ENCODE results near the gene NFIA.

Gene NFIA

DNA sequence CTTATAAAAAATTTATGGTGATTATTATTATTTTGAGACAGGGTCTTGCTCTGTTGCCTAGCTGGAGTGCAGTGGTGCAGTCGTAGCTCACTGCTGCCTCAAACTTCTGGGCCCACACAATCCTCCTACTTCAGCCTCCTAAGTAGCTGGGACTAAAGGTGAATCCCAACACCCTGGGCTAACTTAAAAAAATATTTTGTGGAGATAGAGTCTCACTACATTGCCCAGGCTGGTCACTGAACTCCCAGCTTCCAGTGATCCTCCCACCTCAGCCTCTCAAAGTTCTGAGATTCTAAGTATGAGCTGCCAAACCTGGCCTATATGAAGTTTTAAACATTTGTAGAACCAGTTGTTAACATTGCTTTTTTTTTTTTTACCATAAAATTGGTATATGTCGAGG, 18.2 kb downstream of the NFIA start:
- no peak for DNase-seq (ENCODE audit: low read depth in 2 of 2, low spot score in 1 of 2)

DNA sequence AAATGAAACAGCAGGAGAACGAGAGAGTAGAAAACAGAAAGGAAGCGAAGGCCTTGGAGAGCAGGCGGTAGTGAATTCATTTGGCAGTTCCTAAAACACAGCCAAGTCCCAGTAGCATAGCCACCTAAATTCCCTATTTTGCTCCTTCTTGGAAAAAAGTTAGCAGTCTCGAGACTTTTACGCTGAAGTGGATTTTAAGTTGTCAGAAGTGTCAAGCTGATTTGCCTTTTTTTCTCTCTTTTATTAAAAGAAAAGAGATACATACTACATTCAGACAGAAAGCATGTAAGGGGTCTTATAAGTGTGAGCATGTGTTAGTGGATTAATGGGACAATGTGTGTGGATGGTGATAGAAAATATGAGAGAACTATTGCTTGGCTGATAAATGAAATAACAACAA, 19.2 kb downstream of the NFIA start:
- no peak for DNase-seq (ENCODE audit: low read depth in 2 of 2, low spot score in 1 of 2)

- no peak for DNase-seq (ENCODE audit: low read depth in 2 of 2, low spot score in 1 of 2)
Measured at GRCh38 chr1:61102041-61102440, 19.7 kb downstream of the NFIA start.

- DNase-seq (ENCODE audit: low read depth in 2 of 2, low spot score in 1 of 2), result no peak
Measured at GRCh38 chr1:61102621-61103020, 20.3 kb downstream of the NFIA start.

GRCh38 chr1:61104220-61104671, 21.9 kb downstream of the NFIA start:
- DNase-seq (ENCODE audit: low read depth in 2 of 2, low spot score in 1 of 2), result no peak

GRCh38 chr1:61107638-61108037, 25.3 kb downstream of the NFIA start:
- DNase-seq (ENCODE audit: low read depth in 2 of 2, low spot score in 1 of 2), result no peak

- no peak for DNase-seq (ENCODE audit: low read depth in 2 of 2, low spot score in 1 of 2)
Measured at GRCh38 chr1:61109158-61109557, 26.8 kb downstream of the NFIA start.

DNA sequence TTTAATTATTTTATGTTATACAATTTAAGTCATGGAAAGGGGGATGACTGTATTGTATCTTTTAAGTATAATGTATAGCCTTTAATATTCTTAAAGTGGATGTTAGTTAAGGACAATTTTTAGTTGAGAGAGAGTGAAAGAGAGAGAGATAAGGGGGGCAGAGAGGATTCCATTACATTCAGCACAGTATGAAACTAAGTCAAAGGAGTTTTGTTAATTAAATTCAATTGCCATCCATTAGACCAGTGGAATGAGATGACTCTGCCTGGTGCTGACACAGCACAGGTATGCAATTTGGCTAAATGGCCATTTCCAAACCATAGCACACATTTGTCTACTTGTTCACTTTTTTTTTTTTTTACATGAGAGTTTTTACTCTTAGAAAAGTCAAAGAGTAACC, 27.5 kb downstream of the NFIA start:
- no peak for DNase-seq (ENCODE audit: low read depth in 2 of 2, low spot score in 1 of 2)

- DNase-seq (ENCODE audit: low read depth in 2 of 2, low spot score in 1 of 2), result no peak
Measured at GRCh38 chr1:61110554-61110953, 28.2 kb downstream of the NFIA start.

GRCh38 chr1:61111084-61112004, 29.0 kb downstream of the NFIA start:
- DNase-seq (ENCODE audit: low read depth in 2 of 2, low spot score in 1 of 2), result no peak

DNA sequence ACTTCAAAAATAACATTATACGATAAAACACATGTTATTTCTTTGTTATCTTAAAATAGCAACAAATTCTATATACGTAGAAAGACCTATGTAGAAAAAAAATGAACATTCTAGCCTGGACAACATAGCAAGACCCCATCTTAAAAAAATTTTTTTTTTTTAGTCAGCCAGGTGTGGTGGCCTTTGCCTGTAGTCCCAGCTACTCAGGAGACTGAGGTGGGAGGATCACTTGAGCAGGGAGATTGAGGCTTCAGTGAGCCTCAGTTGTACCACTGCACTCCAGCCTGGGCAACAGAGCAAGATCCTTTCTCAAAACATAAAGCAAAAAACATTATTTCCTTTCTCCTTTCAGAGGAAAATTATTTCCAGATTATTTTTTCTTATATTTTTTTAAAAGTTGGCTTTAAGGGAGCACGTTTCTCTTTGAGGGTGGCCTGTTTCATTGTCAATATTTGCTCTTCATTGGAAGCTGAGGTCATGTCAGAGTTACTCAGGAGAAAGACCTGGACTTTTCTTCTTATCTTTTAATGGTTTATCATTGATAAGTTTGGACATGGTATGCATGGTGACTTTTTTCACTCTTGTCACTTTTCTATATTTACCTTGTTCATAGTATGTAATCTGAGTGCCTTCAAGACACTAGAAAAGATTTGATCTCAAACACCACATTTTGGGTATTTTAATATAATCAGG, 32.0 kb downstream of the NFIA start:
- DNase-seq (ENCODE audit: low read depth in 2 of 2, low spot score in 1 of 2), result no peak

- DNase-seq (ENCODE audit: low read depth in 2 of 2, low spot score in 1 of 2), result no peak
Measured at GRCh38 chr1:61115436-61115835, 33.1 kb downstream of the NFIA start.

DNA sequence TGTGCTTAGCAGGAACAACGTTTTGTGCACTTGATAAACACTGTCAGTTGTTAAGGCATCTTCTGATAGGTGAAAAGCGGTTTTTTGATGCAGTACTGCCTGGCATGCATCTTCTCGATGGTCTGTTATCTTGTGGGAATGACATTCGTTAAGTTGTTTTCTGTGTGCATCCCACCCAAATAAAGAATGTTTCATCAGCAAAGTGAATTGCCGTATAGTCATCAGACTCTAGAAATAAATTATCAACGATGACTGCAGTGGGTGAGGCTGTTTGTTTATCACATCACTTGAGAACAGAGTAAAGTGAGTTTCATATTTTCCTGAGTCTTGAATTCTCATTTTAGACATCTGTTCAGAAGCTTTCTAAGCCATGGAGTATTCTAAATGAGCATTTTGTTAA, 34.1 kb downstream of the NFIA start:
- DNase-seq (ENCODE audit: low read depth in 2 of 2, low spot score in 1 of 2), result no peak

GRCh38 chr1:61117283-61117682, 34.9 kb downstream of the NFIA start:
- no peak for DNase-seq (ENCODE audit: low read depth in 2 of 2, low spot score in 1 of 2)

- no peak for DNase-seq (ENCODE audit: low read depth in 2 of 2, low spot score in 1 of 2)
Measured at GRCh38 chr1:61119085-61119484, 36.7 kb downstream of the NFIA start.

- DNase-seq (ENCODE audit: low read depth in 2 of 2, low spot score in 1 of 2), result no peak
Measured at GRCh38 chr1:61120246-61120840, 38.0 kb downstream of the NFIA start.

- DNase-seq (ENCODE audit: low read depth in 2 of 2, low spot score in 1 of 2), result no peak
Measured at GRCh38 chr1:61120998-61121397, 38.6 kb downstream of the NFIA start.

DNA sequence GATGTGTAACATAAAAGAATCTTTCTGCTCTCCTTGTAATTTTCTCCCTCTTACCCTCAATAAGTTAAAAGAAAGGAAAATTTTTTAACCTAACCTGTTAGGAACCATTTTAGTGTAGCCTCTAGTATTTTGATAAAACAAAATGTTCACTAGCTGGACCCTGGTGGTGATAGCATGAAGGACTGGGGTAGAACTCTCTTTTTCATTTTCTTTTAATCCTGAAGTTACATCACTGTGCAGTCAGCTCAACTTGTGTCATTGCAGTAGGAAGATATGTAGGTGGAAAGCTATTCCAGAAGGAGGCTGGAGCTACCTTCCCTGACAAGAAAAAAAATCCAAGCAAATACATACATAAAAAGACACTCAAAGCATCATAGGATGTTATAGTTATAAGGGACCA, 39.3 kb downstream of the NFIA start:
- no peak for DNase-seq (ENCODE audit: low read depth in 2 of 2, low spot score in 1 of 2)

DNA sequence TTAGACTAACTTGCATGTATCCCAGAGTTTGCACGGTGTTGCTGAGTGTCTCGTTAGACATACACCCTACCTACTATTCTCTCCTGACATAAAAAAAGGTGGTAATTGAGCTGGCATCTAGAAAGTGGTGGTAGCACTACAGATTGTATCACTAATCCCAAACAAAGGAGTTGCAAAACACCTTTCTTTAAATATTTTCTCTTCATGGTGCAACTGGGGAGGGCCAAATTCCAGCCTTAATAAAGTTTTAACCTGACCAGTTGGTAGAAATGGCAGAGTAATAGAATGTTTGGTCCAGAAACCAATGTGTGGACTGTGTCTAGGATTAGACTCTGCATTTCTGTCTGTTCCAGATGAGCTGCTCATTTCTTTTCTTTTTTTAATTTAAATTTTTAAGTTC, 40.0 kb downstream of the NFIA start:
- DNase-seq (ENCODE audit: low read depth in 2 of 2, low spot score in 1 of 2), result no peak

DNA sequence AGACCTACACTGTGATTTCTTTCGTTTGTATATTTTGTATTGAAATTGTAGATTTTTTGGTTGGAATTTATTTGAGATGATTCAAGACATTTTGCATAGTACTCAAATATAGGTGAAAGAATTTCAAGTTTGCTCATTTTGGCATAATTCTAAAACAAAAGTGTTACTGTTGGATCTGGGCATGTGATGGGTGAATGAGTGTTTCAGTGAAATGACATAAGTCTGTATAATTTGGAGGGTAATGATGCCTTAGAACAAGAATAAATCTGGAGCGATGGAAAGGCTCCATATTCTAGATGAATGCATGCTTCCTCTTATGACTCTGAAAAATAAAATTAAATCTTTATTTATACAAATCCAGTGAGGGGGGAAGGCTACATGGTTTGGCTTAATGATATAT, 41.0 kb downstream of the NFIA start:
- DNase-seq (ENCODE audit: low read depth in 2 of 2, low spot score in 1 of 2), result no peak

DNA sequence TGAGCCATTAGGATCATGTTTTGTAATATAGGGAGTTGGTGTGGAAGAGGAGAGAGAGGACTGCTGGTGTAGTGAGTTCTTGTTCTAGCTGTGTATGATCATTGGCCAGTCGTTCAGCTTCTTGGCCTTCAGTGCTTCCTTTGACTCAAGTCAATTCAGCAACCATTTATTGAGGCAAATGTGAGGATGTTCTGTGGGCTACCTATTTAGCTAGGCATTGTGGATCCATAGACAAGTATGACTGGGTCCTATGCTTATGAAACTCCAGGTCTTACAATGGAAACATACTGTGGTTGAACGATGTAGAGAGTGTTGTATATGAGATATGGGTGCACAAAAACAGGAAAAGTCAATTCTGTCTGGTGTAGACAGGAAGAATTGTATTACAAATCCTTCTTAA, 41.7 kb downstream of the NFIA start:
- no peak for DNase-seq (ENCODE audit: low read depth in 2 of 2, low spot score in 1 of 2)

- no peak for DNase-seq (ENCODE audit: low read depth in 2 of 2, low spot score in 1 of 2)
Measured at GRCh38 chr1:61124696-61125095, 42.3 kb downstream of the NFIA start.

All from stimulated activated CD8-positive, alpha-beta memory T cell treated with anti-CD3 and anti-CD28 coated beads, Interleukin-4, amount 100 ng/mL, for 1 hour (primary cell).